HG02970 (cell line): ENCODE results near the gene GPX5.
"Not testable (repeated sequence)": the region's sequence is repeated elsewhere in the genome, so short reads cannot be mapped to it uniquely, and the experiment has no call there.

Experiments
- ATAC-seq: cut with Tn5 transposase; IDR thresholded peaks from one replicate; pipeline ENCODE4 v1.9.1; 2021; ENCODE audit warnings: mild to moderate bottlenecking, moderate library complexity, moderate number of reproducible peaks; ENCODE audit not compliant: unreplicated experiment, low FRiP score

Gene GPX5

DNA sequence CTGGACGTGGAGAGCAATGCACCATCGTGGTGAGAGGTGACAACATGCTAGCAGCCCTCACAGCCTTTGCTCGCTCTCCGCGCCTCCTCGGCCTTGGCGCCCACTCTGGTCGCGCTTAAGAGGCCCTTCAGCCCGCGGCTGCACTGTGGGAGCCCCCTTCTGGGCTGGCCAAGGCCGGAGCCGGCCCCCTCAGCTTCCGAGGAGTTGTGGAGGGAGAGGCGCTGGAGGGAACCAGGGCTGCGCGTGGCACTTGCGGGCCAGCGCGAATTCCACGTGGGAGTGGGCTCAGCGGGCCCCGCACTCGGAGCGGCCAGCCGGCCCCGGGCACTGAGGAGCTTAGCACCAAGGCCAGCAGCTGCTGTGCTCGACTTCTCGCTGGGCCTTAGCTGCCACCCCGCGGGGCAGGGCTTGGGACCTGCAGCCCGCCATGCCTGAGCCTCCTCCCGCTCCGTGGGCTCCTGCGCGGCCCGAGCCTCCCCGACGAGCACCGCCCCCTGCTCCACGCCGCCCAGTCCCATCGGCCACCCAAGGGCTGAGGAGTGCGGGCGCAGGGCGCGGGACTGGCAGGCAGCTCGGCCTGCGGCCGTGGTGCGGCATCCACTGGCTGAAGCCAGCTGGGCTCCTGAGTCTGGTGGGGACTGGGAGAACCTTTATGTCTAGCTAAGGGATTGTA, 13.9 kb upstream of the GPX5 start:
- no peak for ATAC-seq

DNA sequence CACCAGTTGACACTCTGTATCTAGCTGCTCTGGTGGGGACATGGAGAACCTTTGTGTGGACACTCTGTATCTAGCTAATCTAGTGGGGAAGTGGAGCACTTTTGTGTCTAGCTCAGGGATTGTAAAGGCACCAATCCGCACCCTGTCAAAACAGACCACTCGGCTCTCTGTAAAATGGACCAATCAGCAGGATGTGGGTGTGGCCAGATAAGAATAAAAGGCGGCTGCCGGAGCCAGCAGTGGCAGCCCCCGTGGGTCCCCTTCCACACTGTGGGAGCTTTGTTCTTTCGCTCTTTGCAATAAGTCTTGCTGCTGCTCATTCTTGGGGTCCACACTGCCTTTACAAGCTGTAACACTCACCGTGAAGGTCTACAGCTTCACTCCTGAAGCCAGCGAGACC, 13.3 kb upstream of the GPX5 start:
- ATAC-seq = not testable (repeated sequence)

DNA sequence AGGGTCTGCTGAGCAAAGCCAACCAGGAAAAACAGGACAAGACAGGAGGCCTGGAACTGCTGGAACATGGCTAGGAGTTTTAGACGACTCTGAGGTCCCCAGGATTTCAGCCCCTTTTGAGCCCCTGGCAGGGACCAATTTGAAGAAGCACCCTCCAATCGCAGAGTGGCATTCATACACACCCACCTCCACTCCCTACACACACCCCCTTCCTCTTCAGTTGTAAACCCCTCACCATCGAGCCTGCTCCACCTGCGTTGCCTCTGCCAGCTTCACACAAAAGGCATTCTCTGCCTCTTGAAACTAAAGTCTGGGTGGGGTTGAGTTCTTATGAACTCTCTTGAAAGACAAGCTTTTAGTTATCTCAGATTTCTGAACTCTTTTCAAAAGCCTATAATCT, 10.0 kb upstream of the GPX5 start, which contains the start of gene GPX6:
GPX6 (minus strand) TSS at position 118 of the 400 bp plus-strand sequence; CDS start at position 68, 50 bp downstream.
- ATAC-seq = no peak

- ATAC-seq = no peak
Observed at GRCh38 chr6:28517964-28518363, 7.7 kb upstream of the GPX5 start.

DNA sequence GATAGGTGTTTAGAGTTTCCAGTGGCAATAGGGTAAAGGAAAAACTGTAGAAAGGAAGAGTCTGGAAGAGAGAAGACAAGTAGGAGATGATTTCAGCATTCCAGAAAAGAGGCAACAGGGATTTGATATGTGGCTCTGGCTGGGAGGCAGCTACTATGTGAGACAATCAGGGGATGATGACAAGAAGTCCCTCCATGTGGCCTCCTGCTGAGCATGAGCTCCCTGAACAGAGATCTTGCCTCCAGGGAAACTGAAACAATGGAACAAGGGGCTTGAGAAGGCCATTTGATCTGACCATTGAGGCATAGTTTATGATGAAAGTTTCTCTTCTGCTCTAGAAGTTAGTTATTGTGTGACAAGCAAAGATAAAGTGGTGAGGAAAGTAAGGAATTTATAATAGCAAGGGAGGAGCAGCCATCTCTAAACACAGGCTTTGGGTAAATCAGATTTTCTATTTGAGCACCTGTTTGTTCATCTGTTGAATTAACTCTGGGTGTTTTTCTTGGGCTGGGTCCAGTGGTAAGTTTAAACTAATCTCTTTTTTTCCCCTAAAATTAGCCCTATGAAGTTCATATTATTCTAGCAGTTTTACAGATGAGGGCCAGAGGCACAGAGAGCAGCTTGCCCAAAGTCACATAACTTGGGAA, 3.0 kb upstream of the GPX5 start:
- no peak for ATAC-seq

DNA sequence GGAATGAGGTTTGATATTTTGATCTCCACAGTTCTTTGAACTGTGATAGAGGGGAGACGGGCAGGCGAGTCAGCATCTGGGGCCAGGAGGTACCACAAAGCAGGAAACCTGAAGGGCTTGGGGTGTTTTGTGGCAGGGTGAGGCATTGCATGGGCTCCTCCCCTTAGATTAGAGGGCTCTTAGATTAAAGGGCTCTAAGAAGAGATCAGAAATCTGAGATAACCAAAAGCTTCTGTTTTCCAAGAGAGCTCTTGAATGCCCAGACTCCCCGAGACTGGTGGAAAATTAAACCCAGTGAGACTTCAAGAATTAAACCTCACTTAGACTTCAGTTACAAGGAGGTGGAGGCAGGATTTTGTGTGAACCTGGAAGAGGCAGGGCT, 2.4 kb upstream of the GPX5 start:
- no peak for ATAC-seq

- no peak for ATAC-seq
Observed at GRCh38 chr6:28530777-28531176, 5.1 kb downstream of the GPX5 start.

DNA sequence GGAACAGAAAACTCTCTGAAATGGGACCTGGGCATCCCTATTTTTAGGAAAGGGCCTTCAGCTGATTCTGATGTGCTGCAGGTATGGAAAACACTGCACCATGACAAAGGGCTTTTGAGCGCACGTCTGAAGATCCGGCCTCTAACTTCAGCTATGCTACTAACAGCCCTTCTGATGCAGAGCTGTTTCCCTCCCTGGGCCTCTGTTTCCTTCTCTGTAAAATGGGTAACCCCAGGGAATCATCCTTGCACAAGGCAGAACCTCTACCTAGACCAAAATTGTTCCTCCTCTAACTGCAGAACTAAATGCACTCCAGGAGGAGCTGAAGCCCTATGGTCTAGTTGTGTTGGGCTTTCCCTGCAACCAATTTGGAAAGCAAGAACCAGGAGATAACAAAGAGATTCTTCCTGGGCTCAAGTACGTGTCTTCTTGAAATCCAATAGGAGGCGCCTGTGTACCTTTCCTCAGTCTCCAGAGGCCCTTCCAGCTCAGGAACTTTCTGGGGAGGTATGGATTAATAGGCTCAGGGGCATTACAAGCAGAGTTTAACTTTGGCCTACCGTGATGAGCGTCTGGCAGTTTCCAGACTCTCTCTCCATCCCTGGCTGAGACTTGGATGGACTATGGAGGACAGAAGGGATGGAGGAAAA, 5.9 kb downstream of the GPX5 start:
- ATAC-seq = no peak

- no peak for ATAC-seq
Observed at GRCh38 chr6:28534306-28534705, 8.6 kb downstream of the GPX5 start.

- ATAC-seq = no peak
Observed at GRCh38 chr6:28534875-28535274, 9.2 kb downstream of the GPX5 start.

GRCh38 chr6:28537065-28537464, 11.4 kb downstream of the GPX5 start:
- no peak for ATAC-seq

GRCh38 chr6:28537509-28538140, 11.9 kb downstream of the GPX5 start:
- no peak for ATAC-seq

DNA sequence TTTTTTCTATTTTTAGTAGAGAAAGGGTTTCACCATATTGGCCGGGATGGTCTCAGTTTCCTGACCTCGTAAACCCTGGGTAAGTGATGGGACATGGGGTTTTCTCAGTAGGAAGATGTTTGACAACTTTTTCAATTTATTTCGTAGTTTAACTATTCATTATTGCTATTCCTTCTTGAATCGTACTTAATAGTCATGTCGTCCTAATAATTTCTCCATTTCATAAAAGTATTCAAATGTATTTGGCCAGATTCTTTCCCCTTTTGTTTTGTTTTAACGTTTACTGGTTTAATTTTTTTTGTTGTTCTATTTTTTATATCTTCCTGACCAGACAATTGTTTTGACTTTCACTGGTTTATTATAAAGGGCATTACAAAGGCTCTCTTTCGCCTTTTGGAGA, 16.3 kb downstream of the GPX5 start:
- ATAC-seq = no peak

DNA sequence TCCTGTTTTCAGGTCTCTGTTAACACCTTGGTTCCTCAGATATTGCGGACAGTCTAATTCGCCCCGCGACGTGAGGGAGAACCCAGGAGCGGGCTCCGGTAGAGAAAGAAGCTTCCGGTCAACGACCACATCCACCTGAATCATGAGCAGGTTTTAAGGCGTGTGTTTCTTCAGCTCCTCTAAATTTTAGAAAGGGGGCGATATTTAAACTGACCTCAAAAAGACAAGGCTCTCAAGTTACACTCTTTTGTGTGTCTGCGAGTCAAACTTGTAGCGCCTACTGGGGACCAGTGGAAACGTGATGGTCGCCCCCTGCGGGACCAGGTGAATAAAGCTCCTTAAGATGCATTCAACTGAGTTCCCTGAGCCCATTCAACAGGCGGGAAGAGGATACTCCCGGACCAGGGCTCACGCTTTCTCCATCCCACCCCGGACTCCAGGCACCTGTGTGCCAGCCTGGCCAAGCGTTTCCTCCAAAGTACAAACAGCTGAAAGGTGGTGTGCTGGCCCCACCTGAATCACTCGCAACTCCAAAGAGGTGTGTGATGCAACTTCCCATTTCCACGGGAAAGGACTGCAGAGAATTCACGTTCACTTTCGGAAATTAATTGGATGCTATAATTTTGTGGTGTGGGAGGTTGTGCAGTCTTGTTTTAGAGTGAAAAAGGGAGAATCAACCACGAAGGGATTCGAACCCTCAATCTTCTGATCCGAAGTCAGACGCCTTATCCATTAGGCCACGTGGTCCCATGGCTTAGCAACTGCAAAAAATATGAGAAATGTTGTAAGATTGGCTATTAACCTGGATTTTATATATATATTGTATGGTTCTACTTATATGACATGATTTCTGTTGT, 17.0 kb downstream of the GPX5 start:
- no peak for ATAC-seq

DNA sequence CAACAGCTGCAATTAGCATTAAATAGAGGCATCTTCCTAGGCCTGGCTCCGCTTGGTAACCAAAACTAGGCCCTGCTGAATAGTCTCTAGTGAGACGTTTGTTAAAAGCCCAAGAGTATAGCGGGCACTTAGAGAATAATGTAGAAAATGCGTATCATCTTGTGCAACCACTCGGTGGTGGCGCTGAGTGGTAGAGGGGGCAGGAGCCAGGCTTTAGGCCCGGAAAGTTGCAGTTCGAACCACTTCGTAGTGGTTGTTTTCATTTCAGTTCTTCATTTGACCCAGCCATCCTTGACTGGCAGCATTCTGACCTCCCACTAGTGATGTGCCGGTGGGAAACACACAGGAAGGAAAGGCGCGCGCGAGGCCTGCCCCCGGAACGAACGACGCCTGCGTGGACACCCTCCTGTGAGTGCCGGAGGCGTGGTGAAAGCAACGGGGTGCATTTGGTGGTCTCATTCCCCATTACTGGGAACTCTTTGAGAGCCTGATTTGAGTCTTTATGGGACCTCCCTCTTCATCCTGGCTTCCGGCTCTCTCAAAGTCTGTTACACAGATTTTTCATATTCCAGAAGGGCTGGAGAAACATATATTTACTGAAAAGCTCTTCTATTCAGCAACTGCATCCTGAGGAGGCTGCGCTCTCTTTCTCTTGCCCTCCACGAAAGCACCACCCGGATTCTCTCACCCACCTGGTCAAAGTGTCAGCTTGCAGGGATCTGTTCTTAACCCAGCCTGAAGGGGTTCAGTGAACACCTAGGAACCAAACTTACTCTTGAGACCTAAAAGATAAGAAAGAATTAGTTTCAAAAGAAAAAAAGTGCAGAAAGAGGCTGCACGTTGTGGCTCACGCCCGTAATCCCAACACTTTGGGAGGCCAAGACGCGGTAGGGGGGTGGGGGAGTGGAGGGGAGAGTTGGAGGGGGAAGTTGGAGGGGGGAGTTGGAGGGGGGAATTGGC, 18.2 kb downstream of the GPX5 start:
- no peak for ATAC-seq

DNA sequence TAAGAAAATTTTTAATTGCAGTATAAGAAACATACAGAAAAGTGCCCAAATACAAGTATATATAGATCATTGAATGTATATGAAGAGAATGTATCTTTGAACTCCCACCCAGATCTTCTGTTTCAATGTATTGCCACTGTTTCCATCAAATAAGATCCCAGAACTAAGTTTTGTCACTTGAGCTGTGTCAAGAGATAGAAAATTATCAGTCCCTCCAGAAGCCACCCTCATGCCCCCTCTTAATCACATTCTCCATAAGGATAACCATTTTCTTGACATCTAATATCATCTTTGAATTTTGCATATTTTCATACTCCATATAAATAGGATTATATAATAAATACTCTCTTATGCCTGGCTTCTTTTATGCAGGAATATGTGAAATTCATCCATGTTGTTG, 20.3 kb downstream of the GPX5 start:
- no peak for ATAC-seq

DNA sequence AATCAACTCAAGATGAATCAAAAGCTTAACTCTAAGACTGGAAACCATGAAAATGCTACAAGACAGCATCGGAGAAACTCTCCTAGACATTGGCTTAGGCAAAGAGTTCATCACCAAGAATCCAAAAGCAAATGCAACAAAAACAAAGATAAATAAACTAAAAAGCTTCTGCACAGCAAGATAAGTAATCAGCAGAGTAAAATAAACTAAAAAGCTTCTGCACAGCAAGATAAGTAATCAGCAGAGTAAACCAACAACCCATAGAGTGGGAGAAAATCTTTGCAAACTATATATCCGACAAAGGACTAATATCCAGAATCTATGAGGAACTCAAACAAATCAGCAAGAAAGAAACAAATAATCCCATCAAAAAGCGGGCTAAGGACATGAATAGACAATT, 21.3 kb downstream of the GPX5 start:
- ATAC-seq = not testable (repeated sequence)

DNA sequence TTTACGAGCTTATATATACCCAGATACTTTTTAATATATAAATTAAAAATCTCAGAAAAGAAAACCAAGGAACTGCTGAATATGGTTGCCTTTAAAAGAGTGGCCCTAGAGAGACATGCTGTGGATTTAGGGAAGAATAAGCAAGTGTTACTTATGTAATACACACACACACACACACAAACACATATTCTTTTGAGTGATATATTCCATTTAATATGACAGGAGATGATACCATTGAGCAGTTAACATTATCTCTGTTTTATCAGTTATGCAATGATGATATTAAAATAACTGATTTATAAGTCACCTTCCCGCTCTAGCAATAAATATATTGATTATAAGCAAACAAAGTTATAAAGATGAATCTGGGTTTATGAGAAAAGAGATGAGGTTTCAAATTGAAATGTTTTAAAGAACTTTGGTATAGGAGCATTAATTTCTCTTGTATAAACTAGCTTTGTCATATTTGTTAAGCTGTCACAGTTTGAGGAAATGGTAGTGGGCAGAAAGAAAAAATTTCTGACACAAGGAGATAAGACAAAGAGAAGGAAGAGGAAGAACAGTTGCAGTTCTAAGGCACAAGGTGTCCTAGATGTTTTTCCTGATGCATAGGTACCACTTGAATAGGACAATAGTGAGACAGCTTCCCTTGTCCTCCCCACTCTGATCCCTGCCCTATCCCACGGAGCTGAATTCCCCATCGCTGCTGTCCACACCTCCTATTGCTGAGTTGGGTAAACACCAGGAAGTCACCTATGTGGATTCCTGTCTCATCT, 26.4 kb downstream of the GPX5 start:
- ATAC-seq = no peak
